ENCODE measurements around the gene BNC2. TPM values are rescaled to one million over a fixed set of nuclear protein-coding genes. Genes with fewer than 3 reads are reported as not detected.

Gene BNC2
- total RNA-seq, 2 donors from 2014 or later, result 16.1 to 16.9 TPM

DNA sequence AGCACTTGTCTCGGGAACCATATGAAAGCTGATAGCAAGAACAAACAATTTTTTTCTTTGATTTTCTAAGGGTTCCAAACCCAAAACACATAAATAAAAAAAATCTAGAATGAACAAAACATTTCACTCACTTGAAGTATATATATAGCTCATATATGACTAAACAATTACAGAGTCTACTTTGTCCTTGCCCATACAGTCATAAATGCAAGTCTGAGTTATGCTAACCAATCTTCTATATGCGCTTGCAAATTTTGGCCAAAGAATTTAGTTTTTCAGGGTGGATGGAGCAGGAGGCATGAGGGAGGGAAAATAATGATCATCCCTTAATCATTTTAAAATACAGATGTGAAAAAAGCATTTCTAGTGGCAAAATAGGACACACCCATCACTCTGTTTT lies 370.1 kb downstream of the BNC2 start:
- H3K27me3 ChIP-seq (replicated peaks; ENCODE audit: insufficient read depth), result no peaks in the 10 kb centered on the region
- ATAC-seq (ENCODE audit: insufficient number of reproducible peaks, low FRiP score, low read depth), result no peak
- no peak overlapping the region for H3K4me3 ChIP-seq
- H3K36me3 ChIP-seq, result no peaks in the 10 kb centered on the region
- TF ChIP-seq CTCF (IDR thresholded peaks at IDR 0.05), result no peak
- no peaks in the 10 kb centered on the region for H3K9me3 ChIP-seq
- H3K4me1 ChIP-seq (ENCODE audit: control insufficient read depth in 1 of 2, low read depth in 2 of 2), result peaks cover 3 to 9% of the 10 kb centered on the region in 2 donors
- no peak for DNase-seq (ENCODE audit: low spot score)
- H3K27ac ChIP-seq, result no peak overlapping the region

- peaks cover 0 to 4% of the 10 kb centered on the region in 2 donors for H3K4me1 ChIP-seq (ENCODE audit: control insufficient read depth in 1 of 2, low read depth in 2 of 2)
- no peak overlapping the region for H3K27ac ChIP-seq
- no peak overlapping the region for H3K4me3 ChIP-seq
- DNase-seq (ENCODE audit: low spot score), result no peak
- TF ChIP-seq CTCF (IDR thresholded peaks at IDR 0.05), result no peak
- H3K27me3 ChIP-seq (replicated peaks; ENCODE audit: insufficient read depth), result no peaks in the 10 kb centered on the region
- ATAC-seq (ENCODE audit: insufficient number of reproducible peaks, low FRiP score, low read depth), result no peak
- H3K9me3 ChIP-seq, result no peaks in the 10 kb centered on the region
- no peaks in the 10 kb centered on the region for H3K36me3 ChIP-seq
Measured at GRCh38 chr9:16499892-16500291, 370.6 kb downstream of the BNC2 start.

DNA sequence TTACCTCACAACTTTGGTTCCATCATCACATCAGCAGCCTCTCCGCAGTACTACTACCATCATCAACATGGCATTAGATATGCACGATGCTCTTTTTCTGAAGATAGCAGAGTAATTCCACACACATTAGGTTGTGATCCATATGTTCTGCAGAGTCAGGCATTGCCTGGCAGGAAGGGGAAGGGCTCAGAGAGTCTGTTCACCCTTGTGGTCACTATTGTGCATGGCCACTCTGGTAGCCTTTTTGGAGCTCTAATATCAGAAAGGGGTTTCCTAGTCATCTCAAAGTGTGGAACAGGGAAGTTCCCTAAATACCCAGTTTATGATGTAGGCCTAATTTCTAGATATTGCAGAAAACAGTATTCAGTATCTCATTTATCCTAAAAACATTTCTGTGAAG lies 373.6 kb downstream of the BNC2 start:
- Histone ChIP-seq H3K36me3 (no peaks in the 10 kb centered on the region), H3K27ac (no peak overlapping the region), H3K27me3 (replicated peaks; ENCODE audit: insufficient read depth) (no peaks in the 10 kb centered on the region), H3K9me3 (no peaks in the 10 kb centered on the region), H3K4me1 (ENCODE audit: control insufficient read depth in 1 of 2, low read depth in 2 of 2) (no peaks in the 10 kb centered on the region), H3K4me3 (no peak overlapping the region)
- TF ChIP-seq CTCF (IDR thresholded peaks at IDR 0.05), result no peak
- DNase-seq (ENCODE audit: low spot score) (no peak), ATAC-seq (ENCODE audit: insufficient number of reproducible peaks, low FRiP score, low read depth) (no peak)

GRCh38 chr9:16487915-16488314 lies 382.6 kb downstream of the BNC2 start:
- DNase-seq (ENCODE audit: low spot score) (no peak), ATAC-seq (ENCODE audit: insufficient number of reproducible peaks, low FRiP score, low read depth) (no peak)
- TF ChIP-seq CTCF (IDR thresholded peaks at IDR 0.05), result no peak
- Histone ChIP-seq H3K27ac (no peak overlapping the region), H3K4me3 (no peak overlapping the region), H3K9me3 (no peaks in the 10 kb centered on the region), H3K27me3 (replicated peaks; ENCODE audit: insufficient read depth) (no peaks in the 10 kb centered on the region), H3K4me1 (ENCODE audit: control insufficient read depth in 1 of 2, low read depth in 2 of 2) (no peaks in the 10 kb centered on the region), H3K36me3 (no peaks in the 10 kb centered on the region)

- H3K4me3 ChIP-seq, result no peak overlapping the region
- no peak for ATAC-seq (ENCODE audit: insufficient number of reproducible peaks, low FRiP score, low read depth)
- H3K36me3 ChIP-seq, result no peaks in the 10 kb centered on the region
- H3K27ac ChIP-seq, result no peak overlapping the region
- no peak for DNase-seq (ENCODE audit: low spot score)
- no peaks in the 10 kb centered on the region for H3K4me1 ChIP-seq (ENCODE audit: control insufficient read depth in 1 of 2, low read depth in 2 of 2)
- H3K9me3 ChIP-seq, result no peaks in the 10 kb centered on the region
- H3K27me3 ChIP-seq (replicated peaks; ENCODE audit: insufficient read depth), result no peaks in the 10 kb centered on the region
- TF ChIP-seq CTCF (IDR thresholded peaks at IDR 0.05), result no peak
Measured at GRCh38 chr9:16485575-16486321, 384.7 kb downstream of the BNC2 start.
